Measurements from ENCODE around the gene ZBTB7A. TPM values are rescaled to one million over a fixed set of nuclear protein-coding genes. Genes with fewer than 3 reads are reported as not detected.

ZBTB7A gene
- total and polyA plus RNA-seq, 2 of the 4 experiments (the other 2 are of a cell fraction): 3.2 to 10.3 TPM

- ChIA-PET POLR2A (ENCODE audit: unreplicated experiment) (no interaction called here), CTCF (no interaction called here)
- Histone ChIP-seq H3K4me1 (ENCODE audit: control insufficient read depth, insufficient read depth, low read length) (peaks cover 45% of the 10 kb centered on the region), H3K27ac (ENCODE audit: insufficient read depth, low read length) (no peak overlapping the region), H2AK9ac (replicated peaks; ENCODE audit: low read depth, low read length, poor library complexity) (peak overlapping the region; percentile 58), H3K4ac (ENCODE audit: low read depth, low read length) (no peak overlapping the region), H2BK120ac (ENCODE audit: low read depth, low read length) (no peak overlapping the region), H3K23ac (ENCODE audit: low read depth, low read length) (no peak overlapping the region), H2BK15ac (ENCODE audit: low read depth, low read length) (no peak overlapping the region), H4K91ac (ENCODE audit: insufficient read depth, low read depth, low read length) (no peak overlapping the region), H3K27me3 (ENCODE audit: control insufficient read depth, insufficient read depth, low read length) (no peaks in the 10 kb centered on the region), H2BK5ac (ENCODE audit: low read depth, low read length, poor library complexity, severe bottlenecking) (no peak overlapping the region), H3K36me3 (ENCODE audit: control insufficient read depth, insufficient read depth, low read length) (peaks cover 22% of the 10 kb centered on the region), H3K9me3 (ENCODE audit: control insufficient read depth, insufficient read depth, low read length) (no peaks in the 10 kb centered on the region), H4K20me1 (ENCODE audit: insufficient read depth, low read length) (peaks cover 71% of the 10 kb centered on the region), H3K4me2 (ENCODE audit: low read depth, low read length) (peak overlapping the region; percentile 91; the same call in 1 of the 2 replicates), H3K9me1 (ENCODE audit: insufficient read depth, low read length) (no peaks in the 10 kb centered on the region), H3K79me1 (ENCODE audit: low read depth in 1 of 2, low read length in 2 of 2) (peaks cover 0 to 29% of the 10 kb centered on the region in 2 experiments; a peak in 2 of 4 replicates), H3K18ac (ENCODE audit: low read depth, low read length) (no peak overlapping the region), H4K5ac (ENCODE audit: low read depth, low read length) (no peak overlapping the region), H3K14ac (replicated peaks; ENCODE audit: low read depth, low read length) (no peak overlapping the region), H4K8ac (ENCODE audit: low read depth in 2 of 2, low read length in 2 of 2) (no peak overlapping the region), H2AFZ (replicated peaks; ENCODE audit: low read length, poor library complexity) (peak overlapping the region; percentile 33), H3K4me3 (ENCODE audit: insufficient read depth, low read depth, low read length) (no peak overlapping the region), H2AK5ac (ENCODE audit: low read depth, low read length) (no peak overlapping the region), H3K56ac (ENCODE audit: extremely low read depth, insufficient read depth, low read length) (no peak overlapping the region), H3K9ac (ENCODE audit: low read depth, low read length) (no peak overlapping the region), H2BK20ac (ENCODE audit: low read depth, low read length) (no peak overlapping the region)
- dilution Hi-C loops (cut with HindIII; ENCODE audit: low sequenced_read_pairs, unreplicated experiment): no loop called here
- intact Hi-C loops (cut with micrococcal nuclease): no loop called here
- ATAC-seq (ENCODE audit: low read depth) (no peak), DNase-seq (no peak)
- no TSS peak for BruUV-seq (replicated peaks)
- TF ChIP-seq RAD21 (IDR thresholded peaks at IDR 0.05; ENCODE audit: low read length) (no peak), CTCF (conservative IDR thresholded peaks at IDR 0.05; ENCODE audit: low read depth, low read length) (no peak), NFE2L2 (IDR thresholded peaks at IDR 0.05; ENCODE audit: low read depth, low read length) (no peak), SMC3 (IDR thresholded peaks at IDR 0.05; ENCODE audit: low read depth, low read length) (no peak), USF2 (IDR thresholded peaks at IDR 0.05; ENCODE audit: low read depth, low read length) (no peak), CHD1 (IDR thresholded peaks at IDR 0.05; ENCODE audit: low read depth, low read length) (no peak), BHLHE40 (IDR thresholded peaks at IDR 0.05; ENCODE audit: low read depth, low read length) (no peak), RCOR1 (IDR thresholded peaks at IDR 0.05; ENCODE audit: insufficient replicate concordance, low read length) (no peak), CEBPB (IDR thresholded peaks at IDR 0.05; ENCODE audit: low read depth, low read length) (no peak), MAFK (IDR thresholded peaks at IDR 0.05; ENCODE audit: low read depth, low read length) (no peak), MAZ (IDR thresholded peaks at IDR 0.05; ENCODE audit: borderline replicate concordance, low read depth, low read length) (no peak)
- in situ Hi-C loops (cut with MboI; ENCODE audit: low sequenced_read_pairs): no loop called here
- 84% methylated on average over 11 of the region's 30 CpGs; no CpG with 5 or more reads in 1 of the 2 experiments for WGBS, 2 experiments (ENCODE audit: extremely low coverage in 2 of 2, insufficient read length in 1 of 2)
Observed at GRCh38 chr19:4062419-4063368, 4.0 kb downstream of the ZBTB7A start.
